GM12872 (cell line): ENCODE measurements around the gene RADIL.

ENCODE experiments used
- CTCF ChIP-seq: IDR thresholded peaks from 3 replicates; pipeline ENCODE4 v1.5.1; 2011; ENCODE audit warnings: low read depth, mild to moderate bottlenecking, low read length, moderate library complexity; ENCODE audit not compliant: insufficient read depth

The RADIL gene

GRCh38 chr7:4842319-4843064 is 41.0 kb downstream of the RADIL start:
- no peak for TF ChIP-seq CTCF

GRCh38 chr7:4841836-4842235 is 41.7 kb downstream of the RADIL start:
- no peak for TF ChIP-seq CTCF

- no peak for TF ChIP-seq CTCF
Observed at GRCh38 chr7:4841007-4841784, 42.3 kb downstream of the RADIL start.

- no peak for TF ChIP-seq CTCF
Observed at GRCh38 chr7:4840079-4840501, 43.4 kb downstream of the RADIL start.

- no peak for TF ChIP-seq CTCF
Observed at GRCh38 chr7:4838626-4839334, 44.7 kb downstream of the RADIL start.

DNA sequence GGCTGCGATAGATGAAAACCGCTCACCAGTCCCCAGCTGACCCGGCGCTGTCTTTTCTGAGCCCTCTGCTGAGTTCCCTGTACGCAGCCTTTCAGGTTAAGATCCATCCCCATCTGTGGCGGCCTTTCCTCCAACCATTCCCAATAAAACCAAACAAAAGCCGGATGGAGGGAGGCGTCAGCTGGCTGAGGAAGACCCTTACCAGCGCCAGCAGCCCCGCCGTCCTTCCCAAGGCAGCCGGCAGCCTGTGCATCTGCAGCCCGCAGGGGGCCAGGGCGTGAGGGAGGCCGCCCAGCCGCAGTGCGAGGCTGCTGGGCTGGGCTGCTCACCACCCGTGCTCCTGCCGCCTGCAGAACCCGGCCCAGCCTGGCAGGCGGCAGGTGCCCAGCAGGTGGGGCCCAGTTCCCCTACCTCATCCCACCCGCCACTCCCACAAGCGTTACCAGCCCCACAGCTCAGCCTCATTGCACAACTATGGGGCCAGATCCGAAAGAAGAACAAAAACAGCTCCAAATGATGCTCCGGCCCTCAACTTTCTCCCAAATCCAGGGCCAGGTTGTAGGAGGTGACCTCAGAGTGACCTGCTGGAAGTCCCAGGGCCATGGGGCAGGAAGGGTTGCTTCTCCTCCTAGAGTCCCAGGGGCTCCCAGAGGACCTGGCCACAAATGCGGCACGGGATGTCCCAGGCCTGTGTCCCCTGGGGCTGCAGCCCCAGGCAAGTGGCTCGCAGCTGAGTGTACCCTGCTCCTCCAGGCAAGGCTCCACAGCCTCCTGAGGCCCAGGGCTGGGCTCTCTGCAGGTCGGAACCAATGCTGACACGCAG is 45.5 kb downstream of the RADIL start:
- no peak for TF ChIP-seq CTCF
